K562 (cell line): ENCODE results near the gene SPEF1. TPM values are rescaled to one million over a fixed set of nuclear protein-coding genes. Genes with fewer than 3 reads are reported as not detected.

ENCODE experiments used
- ATAC-seq: fragments of 200-7000 bp; cut with Tn5 transposase; 3 replicates; pipeline ENCODE4 v1.9.1; 2020; ENCODE audit warnings: moderate library complexity
- BruUV-seq: library from RNA; stranded (reverse); fragments of 400-500 nt; replicated peaks from 2 replicates; lab custom pipeline; 2021; lab: Mats Ljungman, UMichigan
- CTCF ChIA-PET: fragments of 300-600 bp; formaldehyde crosslinking; extraction: SDS; loops from one replicate; lab custom pipeline; 2021; ENCODE audit warnings: low intra/inter-chr PET ratio; lab: Yijun Ruan, JAX
- POLR2A ChIA-PET: fragments of 300-600, 350-650 bp; sonication (Branson Sonifier 250); formaldehyde crosslinking; extraction: SDS; loops from one replicate; lab custom pipeline; 2021; ENCODE audit warnings: antibody characterized with exemption, inconsistent platforms; lab: Yijun Ruan, JAX
- DNase-seq, 4 experiments: peaks; one replicate each; pipeline versions ENCODE4 v3.0.0 to v3.0.0-alpha.2; 2011 to 2018; ENCODE audit warnings: low spot score in 3 of 4, mixed read lengths in 3 of 4; ENCODE audit errors: extremely low read depth in 1 of 4
- FAIRE-seq: peaks from 2 replicates; lab custom pipeline; 2011; peaks lifted over from hg19 to GRCh38; lab: Jason Lieb, UNC
- H2AFZ ChIP-seq: 2 replicates; pipeline ENCODE4 v1.6.0; 2011; ENCODE audit warnings: low read depth, low read length, control low read depth, inconsistent platforms
- H3K27ac ChIP-seq: fragments of 200-600 bp; 3 replicates; pipeline ENCODE4 v1.8.0; 2011; ENCODE audit warnings: low read depth, mild to moderate bottlenecking, control low read depth, inconsistent platforms, low read length, moderate library complexity, mixed read lengths; ENCODE audit errors: extremely low read depth
- H3K27me3 ChIP-seq, 2 experiments: fragments of 300-600 bp in 1 of 2; 2 replicates in 1 of 2; 3 replicates in 1 of 2; pipeline versions ENCODE4 v1.6.0 to v1.8.0; 2011; ENCODE audit warnings: inconsistent platforms in 2 of 2, low read length in 2 of 2, mild to moderate bottlenecking in 1 of 2, mixed read lengths in 1 of 2, moderate library complexity in 1 of 2; ENCODE audit not compliant: control insufficient read depth in 2 of 2, insufficient read depth in 2 of 2
- H3K36me3 ChIP-seq: fragments of 300-600 bp; 3 replicates; pipeline ENCODE4 v1.8.0; 2011; ENCODE audit warnings: mild to moderate bottlenecking, low read length, inconsistent platforms; ENCODE audit not compliant: control insufficient read depth, insufficient read depth
- H3K4me1 ChIP-seq, 2 experiments: fragments of 200-600 bp in 1 of 2; replicated peaks in 1 of 2; 2 replicates in 1 of 2; 3 replicates in 1 of 2; pipeline versions ENCODE4 v1.5.1 to v1.8.0; 2011; ENCODE audit warnings: inconsistent platforms in 2 of 2, low read length in 2 of 2, mild to moderate bottlenecking in 1 of 2, mixed read lengths in 1 of 2, moderate library complexity in 1 of 2; ENCODE audit not compliant: control insufficient read depth in 2 of 2, insufficient read depth in 2 of 2
- H3K4me2 ChIP-seq: 2 replicates; pipeline ENCODE4 v1.6.1; 2011; ENCODE audit warnings: low read length, control low read depth, inconsistent platforms, mixed read lengths; ENCODE audit not compliant: insufficient read depth
- H3K4me3 ChIP-seq: fragments of 200-600 bp; sonication (generic), shearing (Covaris generic); 2 replicates; pipeline ENCODE4 v1.5.1; 2016; ENCODE audit warnings: control low read depth, inconsistent platforms
- H3K79me2 ChIP-seq: fragments of 200-600 bp; 3 replicates; pipeline ENCODE4 v1.8.0; 2011; ENCODE audit warnings: low read length, inconsistent platforms; ENCODE audit not compliant: control insufficient read depth, insufficient read depth
- H3K9ac ChIP-seq, 2 experiments: 2 replicates each; pipeline versions ENCODE4 v1.6.0 to v1.6.1; 2011; ENCODE audit warnings: low read depth in 2 of 2, low read length in 2 of 2, control low read depth in 1 of 2, inconsistent platforms in 1 of 2, mild to moderate bottlenecking in 1 of 2, mixed read lengths in 1 of 2; ENCODE audit not compliant: insufficient read depth in 1 of 2
- H3K9me1 ChIP-seq: one replicate; pipeline ENCODE4 v1.6.0; 2011; ENCODE audit warnings: inconsistent platforms, mild to moderate bottlenecking, low read length, moderate library complexity; ENCODE audit not compliant: control insufficient read depth, insufficient read depth
- H3K9me3 ChIP-seq: replicated peaks from 2 replicates; pipeline ENCODE4 v1.5.1; 2011; ENCODE audit warnings: low read depth, low read length, inconsistent platforms; ENCODE audit not compliant: control insufficient read depth, insufficient read depth
- H4K20me1 ChIP-seq: replicated peaks from 2 replicates; pipeline ENCODE4 v1.6.1; 2011; ENCODE audit warnings: low read length, inconsistent platforms, mixed read lengths; ENCODE audit not compliant: control insufficient read depth, insufficient read depth
- DACH1 ChIP-seq: fragments of 450-650 bp; IDR thresholded peaks from 2 replicates; pipeline ENCODE4 v1.6.1; 2018; ENCODE audit not compliant: partially characterized antibody
- HDAC1 ChIP-seq, 2 experiments: fragments of 450-650 bp; IDR thresholded peaks; 2 replicates each; pipeline ENCODE4 v1.6.1; 2016 to 2017; ENCODE audit warnings: inconsistent platforms in 1 of 2, mild to moderate bottlenecking in 1 of 2, moderate library complexity in 1 of 2
- PCBP1 ChIP-seq: fragments of 200-400 bp; formaldehyde crosslinking; IDR thresholded peaks from 2 replicates; pipeline ENCODE4 v1.6.1; 2018; ENCODE audit warnings: mild to moderate bottlenecking, low read depth, low read length; ENCODE audit not compliant: poor library complexity, severe bottlenecking
- WGBS: fragments of 100-300 bp; shearing (Covaris generic); methylation state at CpG from one replicate; pipeline ENCODE4 v1.1.6; 2016; ENCODE audit warnings: low coverage, mixed read lengths; ENCODE audit not compliant: insufficient coverage; ENCODE audit errors: missing lambda C conversion rate; 5-methylcytosine and 5-hydroxymethylcytosine counted together
- in situ Hi-C: fragments of 300-500 bp; cut with MboI; formaldehyde crosslinking; loops from 4 replicates; pipeline ENCODE4 v1.15.0; 2018; ENCODE audit warnings: inconsistent platforms, mixed read lengths
- intact Hi-C: fragments of 100-400 bp; cut with micrococcal nuclease; formaldehyde crosslinking; loops from 2 replicates; pipeline ENCODE4 v1.14.2; 2022
- polyA plus RNA-seq, 8 experiments: library from polyadenylated mRNA; depleted of rRNA in 4 of 8; stranded (reverse) in 5 of 8; unstranded in 3 of 8; fragments of >200 nt; fragmentation: Nextera tagmentation in 2 of 8; fragmentation: Illumina TruSeq in 1 of 8; extraction: Ambion mirVana in 2 of 8; extraction: Trizol in 1 of 8; gene quantifications; 2 replicates each; pipeline versions ENCODE4 v1.2.1 to v1.2.3, GENCODE V29; 2011 to 2014; ENCODE audit warnings: inconsistent platforms in 1 of 8, missing spikeins in 1 of 8
- total RNA-seq, 7 experiments: library from RNA; depleted of rRNA in 6 of 7; stranded (reverse); fragments of >200 nt in 6 of 7; fragmentation: Illumina TruSeq in 2 of 7; extraction: Trizol in 2 of 7; gene quantifications; 2 replicates each; pipeline versions ENCODE4 v1.2.1 to v1.2.3, GENCODE V29; 2011 to 2021; ENCODE audit warnings: low replicate concordance in 1 of 7
- TF ChIP-seq, protein P1 (sequence below): fragments of 250-450 bp; sonication (Bioruptor Pico); IDR thresholded peaks from 2 replicates; pipeline ENCODE4 v1.5.0; 2021; ENCODE audit warnings: mild to moderate bottlenecking, moderate library complexity
- TF ChIP-seq, protein P2 (sequence below): sonication (generic); formaldehyde crosslinking; IDR thresholded peaks from 2 replicates; pipeline ENCODE4 v1.8.1; 2023; ENCODE audit warnings: mild to moderate bottlenecking, missing genetic modification reagents
- TF ChIP-seq, protein P3 (sequence below): fragments of 450-650 bp; formaldehyde crosslinking; IDR thresholded peaks from 2 replicates; pipeline ENCODE4 v1.4.0; 2020; ENCODE audit warnings: mild to moderate bottlenecking
- TF ChIP-seq, protein P4 (sequence below): fragments of 250-450 bp; sonication (Bioruptor Pico); IDR thresholded peaks from 2 replicates; pipeline ENCODE4 v1.5.0; 2020; ENCODE audit warnings: mild to moderate bottlenecking
- TF ChIP-seq, protein P5 (sequence below): fragments of 450-650 bp; IDR thresholded peaks from 2 replicates; pipeline ENCODE4 v1.6.1; 2014; ENCODE audit warnings: low read depth, mild to moderate bottlenecking, moderate library complexity, borderline replicate concordance
- TF ChIP-seq, protein P6 (sequence below): fragments of 250-450 bp; sonication (Bioruptor Pico); IDR thresholded peaks from 2 replicates; pipeline ENCODE4 v1.4.0; 2020; ENCODE audit warnings: mild to moderate bottlenecking, moderate library complexity

The SPEF1 gene
- total and polyA plus RNA-seq, 9 of the 15 experiments (the other 6 are each of a cell fraction or from before 2014, with no cell fraction given) = not detected

DNA sequence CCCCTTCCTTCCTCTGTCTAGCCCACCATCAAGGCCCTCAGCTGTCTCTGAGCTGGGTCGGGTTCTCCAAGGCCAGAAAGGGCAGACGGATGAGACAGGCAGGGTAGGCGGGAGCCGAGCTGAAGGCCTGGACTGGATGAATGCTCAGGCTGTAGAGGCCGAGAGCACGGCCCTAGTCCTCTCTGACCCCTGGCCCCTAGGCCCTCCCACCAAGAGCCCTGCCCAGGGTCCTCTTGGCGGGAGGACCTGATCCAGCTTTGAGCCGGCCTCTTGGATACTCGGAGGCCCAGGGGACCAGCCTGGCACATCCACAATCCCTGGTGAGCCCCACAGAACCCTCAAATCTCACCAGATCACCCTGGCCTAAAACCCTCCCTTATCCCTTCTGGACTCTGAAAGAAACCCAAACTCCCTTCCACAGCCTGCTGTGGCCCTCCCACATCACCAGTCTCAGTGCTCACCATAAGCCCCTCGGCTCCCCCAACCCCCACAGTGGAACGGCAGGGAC, 21.9 kb downstream of the SPEF1 start:
- Histone ChIP-seq H3K9me3 (no peaks in the 10 kb centered on the region), H3K79me2 (peaks cover 2% of the 10 kb centered on the region; the same call in 2 of the 3 replicates), H3K9ac (peak overlapping the region in 1 of 2 experiments; percentile 26; a peak in 1 of 4 replicates), H3K36me3 (peaks cover 55% of the 10 kb centered on the region; the same call in 2 of the 3 replicates), H3K4me2 (no peak overlapping the region), H4K20me1 (no peaks in the 10 kb centered on the region), H3K4me1 (peaks cover 0 to 17% of the 10 kb centered on the region in 2 experiments; a peak in 3 of 5 replicates), H2AFZ (no peak overlapping the region), H3K27ac (no peak overlapping the region), H3K27me3 (no peaks in the 10 kb centered on the region), H3K9me1 (no peaks in the 10 kb centered on the region), H3K4me3 (no peak overlapping the region)
- no peak for DNase-seq
- no TSS peak for BruUV-seq
- in situ Hi-C loops (no loop called here), intact Hi-C loops (no loop called here)
- ChIA-PET CTCF (no interaction called here), POLR2A (no interaction called here)
- 96% methylated on average over 7 of the region's 11 CpGs for WGBS
- no peak for FAIRE-seq
- ATAC-seq = no peak
- TF ChIP-seq, protein P1, sequence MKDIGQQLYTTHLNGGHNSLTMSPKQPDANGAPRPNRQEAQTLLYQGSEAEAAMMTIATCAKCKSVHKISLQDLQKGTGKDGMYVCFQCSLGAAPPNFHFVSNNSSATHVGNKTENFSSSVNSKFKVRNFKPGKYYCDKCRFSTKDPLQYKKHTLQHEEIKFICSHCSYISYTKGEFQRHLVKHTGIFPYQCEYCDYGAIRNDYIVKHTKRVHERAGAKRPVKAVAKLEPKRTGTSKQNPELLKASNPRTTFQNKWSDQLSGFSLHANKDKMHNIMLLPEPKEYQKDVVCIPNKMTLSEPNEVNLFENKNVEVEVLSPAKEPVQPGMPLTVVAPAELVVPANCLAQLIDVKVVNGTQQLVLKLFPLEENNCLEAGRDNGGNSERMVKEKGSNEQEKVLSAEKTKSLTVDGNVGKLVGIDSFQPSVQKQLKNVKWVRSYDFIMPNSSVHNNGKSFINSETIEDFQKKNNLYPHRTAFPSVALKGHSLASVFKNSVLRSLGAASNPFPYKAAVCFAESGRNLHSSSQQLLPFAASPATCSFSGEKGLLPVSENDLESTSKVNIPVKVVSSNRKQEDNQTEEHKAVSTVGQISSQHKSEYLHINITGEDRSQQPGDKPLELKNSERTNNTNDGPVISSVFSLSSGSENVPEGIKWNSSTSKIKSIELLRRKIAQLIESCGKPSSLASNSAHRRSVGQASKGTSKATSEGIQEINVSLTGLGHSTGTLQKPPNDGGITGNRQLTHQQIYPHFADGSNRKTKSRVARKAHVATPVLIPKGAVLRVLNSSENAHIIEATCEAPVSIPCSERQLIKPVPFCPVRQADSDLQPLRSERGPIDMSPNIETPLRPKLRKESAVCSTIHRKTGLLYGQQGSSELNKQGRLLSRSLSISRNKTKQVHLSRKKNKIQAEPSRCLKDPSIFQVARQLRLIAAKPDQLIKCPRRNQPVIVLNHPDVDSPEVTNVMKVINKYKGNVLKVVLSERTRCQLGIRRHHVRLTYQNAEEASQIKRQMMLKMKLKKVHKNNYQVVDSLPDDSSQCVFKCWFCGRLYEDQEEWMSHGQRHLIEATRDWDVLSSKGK (CRISPR knock-in tag) = no peak
- TF ChIP-seq, protein P2, sequence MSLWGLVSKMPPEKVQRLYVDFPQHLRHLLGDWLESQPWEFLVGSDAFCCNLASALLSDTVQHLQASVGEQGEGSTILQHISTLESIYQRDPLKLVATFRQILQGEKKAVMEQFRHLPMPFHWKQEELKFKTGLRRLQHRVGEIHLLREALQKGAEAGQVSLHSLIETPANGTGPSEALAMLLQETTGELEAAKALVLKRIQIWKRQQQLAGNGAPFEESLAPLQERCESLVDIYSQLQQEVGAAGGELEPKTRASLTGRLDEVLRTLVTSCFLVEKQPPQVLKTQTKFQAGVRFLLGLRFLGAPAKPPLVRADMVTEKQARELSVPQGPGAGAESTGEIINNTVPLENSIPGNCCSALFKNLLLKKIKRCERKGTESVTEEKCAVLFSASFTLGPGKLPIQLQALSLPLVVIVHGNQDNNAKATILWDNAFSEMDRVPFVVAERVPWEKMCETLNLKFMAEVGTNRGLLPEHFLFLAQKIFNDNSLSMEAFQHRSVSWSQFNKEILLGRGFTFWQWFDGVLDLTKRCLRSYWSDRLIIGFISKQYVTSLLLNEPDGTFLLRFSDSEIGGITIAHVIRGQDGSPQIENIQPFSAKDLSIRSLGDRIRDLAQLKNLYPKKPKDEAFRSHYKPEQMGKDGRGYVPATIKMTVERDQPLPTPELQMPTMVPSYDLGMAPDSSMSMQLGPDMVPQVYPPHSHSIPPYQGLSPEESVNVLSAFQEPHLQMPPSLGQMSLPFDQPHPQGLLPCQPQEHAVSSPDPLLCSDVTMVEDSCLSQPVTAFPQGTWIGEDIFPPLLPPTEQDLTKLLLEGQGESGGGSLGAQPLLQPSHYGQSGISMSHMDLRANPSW (CRISPR knock-in tag) = no peak
- TF ChIP-seq, protein P3, sequence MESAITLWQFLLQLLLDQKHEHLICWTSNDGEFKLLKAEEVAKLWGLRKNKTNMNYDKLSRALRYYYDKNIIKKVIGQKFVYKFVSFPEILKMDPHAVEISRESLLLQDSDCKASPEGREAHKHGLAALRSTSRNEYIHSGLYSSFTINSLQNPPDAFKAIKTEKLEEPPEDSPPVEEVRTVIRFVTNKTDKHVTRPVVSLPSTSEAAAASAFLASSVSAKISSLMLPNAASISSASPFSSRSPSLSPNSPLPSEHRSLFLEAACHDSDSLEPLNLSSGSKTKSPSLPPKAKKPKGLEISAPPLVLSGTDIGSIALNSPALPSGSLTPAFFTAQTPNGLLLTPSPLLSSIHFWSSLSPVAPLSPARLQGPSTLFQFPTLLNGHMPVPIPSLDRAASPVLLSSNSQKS (CRISPR knock-in tag) = no peak
- TF ChIP-seq, protein P4, sequence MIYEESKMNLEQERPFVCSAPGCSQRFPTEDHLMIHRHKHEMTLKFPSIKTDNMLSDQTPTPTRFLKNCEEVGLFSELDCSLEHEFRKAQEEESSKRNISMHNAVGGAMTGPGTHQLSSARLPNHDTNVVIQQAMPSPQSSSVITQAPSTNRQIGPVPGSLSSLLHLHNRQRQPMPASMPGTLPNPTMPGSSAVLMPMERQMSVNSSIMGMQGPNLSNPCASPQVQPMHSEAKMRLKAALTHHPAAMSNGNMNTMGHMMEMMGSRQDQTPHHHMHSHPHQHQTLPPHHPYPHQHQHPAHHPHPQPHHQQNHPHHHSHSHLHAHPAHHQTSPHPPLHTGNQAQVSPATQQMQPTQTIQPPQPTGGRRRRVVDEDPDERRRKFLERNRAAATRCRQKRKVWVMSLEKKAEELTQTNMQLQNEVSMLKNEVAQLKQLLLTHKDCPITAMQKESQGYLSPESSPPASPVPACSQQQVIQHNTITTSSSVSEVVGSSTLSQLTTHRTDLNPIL = no peak
- no peak for TF ChIP-seq PCBP1
- no peak for TF ChIP-seq DACH1
- no peak for TF ChIP-seq HDAC1 (IDR thresholded peaks at IDR 0.05)
- TF ChIP-seq, protein P5, sequence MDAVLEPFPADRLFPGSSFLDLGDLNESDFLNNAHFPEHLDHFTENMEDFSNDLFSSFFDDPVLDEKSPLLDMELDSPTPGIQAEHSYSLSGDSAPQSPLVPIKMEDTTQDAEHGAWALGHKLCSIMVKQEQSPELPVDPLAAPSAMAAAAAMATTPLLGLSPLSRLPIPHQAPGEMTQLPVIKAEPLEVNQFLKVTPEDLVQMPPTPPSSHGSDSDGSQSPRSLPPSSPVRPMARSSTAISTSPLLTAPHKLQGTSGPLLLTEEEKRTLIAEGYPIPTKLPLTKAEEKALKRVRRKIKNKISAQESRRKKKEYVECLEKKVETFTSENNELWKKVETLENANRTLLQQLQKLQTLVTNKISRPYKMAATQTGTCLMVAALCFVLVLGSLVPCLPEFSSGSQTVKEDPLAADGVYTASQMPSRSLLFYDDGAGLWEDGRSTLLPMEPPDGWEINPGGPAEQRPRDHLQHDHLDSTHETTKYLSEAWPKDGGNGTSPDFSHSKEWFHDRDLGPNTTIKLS = no peak
- TF ChIP-seq, protein P6, sequence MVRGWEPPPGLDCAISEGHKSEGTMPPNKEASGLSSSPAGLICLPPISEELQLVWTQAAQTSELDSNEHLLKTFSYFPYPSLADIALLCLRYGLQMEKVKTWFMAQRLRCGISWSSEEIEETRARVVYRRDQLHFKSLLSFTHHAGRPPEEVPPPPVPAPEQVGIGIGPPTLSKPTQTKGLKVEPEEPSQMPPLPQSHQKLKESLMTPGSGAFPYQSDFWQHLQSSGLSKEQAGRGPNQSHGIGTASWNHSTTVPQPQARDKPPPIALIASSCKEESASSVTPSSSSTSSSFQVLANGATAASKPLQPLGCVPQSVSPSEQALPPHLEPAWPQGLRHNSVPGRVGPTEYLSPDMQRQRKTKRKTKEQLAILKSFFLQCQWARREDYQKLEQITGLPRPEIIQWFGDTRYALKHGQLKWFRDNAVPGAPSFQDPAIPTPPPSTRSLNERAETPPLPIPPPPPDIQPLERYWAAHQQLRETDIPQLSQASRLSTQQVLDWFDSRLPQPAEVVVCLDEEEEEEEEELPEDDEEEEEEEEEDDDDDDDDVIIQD (CRISPR knock-in tag) = no peak
